IMR-90 (cell line): ENCODE measurements around the gene DDR1. TPM values are rescaled to one million over a fixed set of nuclear protein-coding genes. Genes with fewer than 3 reads are reported as not detected.

Source experiments
- polyA plus RNA-seq, 3 experiments: library from polyadenylated mRNA; depleted of rRNA; stranded (reverse); fragments of >200 nt; gene quantifications; 2 replicates each; pipeline ENCODE4 v1.2.3, GENCODE V29; 2012; ENCODE audit warnings: low replicate concordance in 1 of 3
- total RNA-seq: library from RNA; depleted of rRNA; stranded (reverse); fragments of >200 nt; gene quantifications from 2 replicates; pipeline ENCODE4 v1.2.3, GENCODE V29; 2012
- TF ChIP-seq, protein P1 (sequence below): fragments of 150-350 bp; IDR thresholded peaks from 2 replicates; pipeline ENCODE4 v1.6.1; 2016; ENCODE audit warnings: low read depth, mild to moderate bottlenecking, low read length, moderate library complexity, borderline replicate concordance

DDR1 gene
- total and polyA plus RNA-seq, 2 of the 4 experiments (the other 2 are of a cell fraction): 5.6 to 19.6 TPM

DNA sequence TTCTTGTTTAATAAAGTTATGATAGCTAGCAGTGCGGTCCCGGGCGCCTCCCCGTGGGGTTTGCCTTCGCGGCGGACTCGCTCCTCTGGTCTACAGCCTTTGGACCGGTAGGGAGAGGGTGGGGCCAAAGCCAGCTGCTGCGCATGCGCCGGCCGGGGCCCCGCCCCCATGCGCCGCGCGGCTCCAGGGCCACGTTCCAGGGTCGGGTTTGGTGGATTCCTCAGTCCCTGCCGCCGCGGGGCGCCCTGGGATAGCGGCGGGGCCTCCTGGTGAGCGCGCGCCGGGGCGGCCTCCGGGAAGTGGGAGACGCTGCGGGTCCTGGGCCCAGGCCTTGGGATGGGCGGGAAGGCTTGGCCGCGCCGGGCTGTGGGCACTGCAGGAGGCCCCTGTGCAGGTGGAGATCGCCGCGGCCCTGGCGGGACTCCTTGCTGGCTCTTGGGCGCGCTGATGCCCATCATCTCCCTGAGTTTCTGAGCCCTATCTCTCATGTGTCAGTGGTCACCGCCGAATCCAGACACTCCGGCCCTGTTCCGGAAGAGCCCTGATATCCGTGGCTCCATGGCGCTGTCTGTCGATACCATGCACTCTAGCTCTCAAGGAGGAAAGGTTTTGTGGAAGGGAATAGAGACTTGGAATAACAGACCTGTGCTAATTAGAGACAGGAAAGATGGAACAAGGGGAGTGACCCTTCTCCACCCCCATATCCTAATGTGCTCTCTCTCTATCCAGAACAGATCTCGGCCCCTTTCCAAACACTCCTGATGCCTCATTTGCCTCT, 29.9 kb downstream of the DDR1 start, which contains the start of gene VARS2 (continued):
- TF ChIP-seq, protein P1, sequence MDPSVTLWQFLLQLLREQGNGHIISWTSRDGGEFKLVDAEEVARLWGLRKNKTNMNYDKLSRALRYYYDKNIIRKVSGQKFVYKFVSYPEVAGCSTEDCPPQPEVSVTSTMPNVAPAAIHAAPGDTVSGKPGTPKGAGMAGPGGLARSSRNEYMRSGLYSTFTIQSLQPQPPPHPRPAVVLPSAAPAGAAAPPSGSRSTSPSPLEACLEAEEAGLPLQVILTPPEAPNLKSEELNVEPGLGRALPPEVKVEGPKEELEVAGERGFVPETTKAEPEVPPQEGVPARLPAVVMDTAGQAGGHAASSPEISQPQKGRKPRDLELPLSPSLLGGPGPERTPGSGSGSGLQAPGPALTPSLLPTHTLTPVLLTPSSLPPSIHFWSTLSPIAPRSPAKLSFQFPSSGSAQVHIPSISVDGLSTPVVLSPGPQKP: no peak
